GM20000 (cell line): ENCODE results near the gene SRL.
A peak's percentile ranks its signal among the peaks of the same experiment; 100 is the strongest.

ENCODE experiments used
- DNase-seq: peaks from one replicate; pipeline ENCODE4 v3.0.0; 2012; ENCODE audit warnings: low spot score
- TF ChIP-seq, protein P1 (sequence below): IDR thresholded peaks from 2 replicates; pipeline ENCODE4 v1.5.1; 2012; ENCODE audit warnings: mild to moderate bottlenecking, control low read depth; ENCODE audit errors: extremely low read depth, missing control alignments

Gene SRL

DNA sequence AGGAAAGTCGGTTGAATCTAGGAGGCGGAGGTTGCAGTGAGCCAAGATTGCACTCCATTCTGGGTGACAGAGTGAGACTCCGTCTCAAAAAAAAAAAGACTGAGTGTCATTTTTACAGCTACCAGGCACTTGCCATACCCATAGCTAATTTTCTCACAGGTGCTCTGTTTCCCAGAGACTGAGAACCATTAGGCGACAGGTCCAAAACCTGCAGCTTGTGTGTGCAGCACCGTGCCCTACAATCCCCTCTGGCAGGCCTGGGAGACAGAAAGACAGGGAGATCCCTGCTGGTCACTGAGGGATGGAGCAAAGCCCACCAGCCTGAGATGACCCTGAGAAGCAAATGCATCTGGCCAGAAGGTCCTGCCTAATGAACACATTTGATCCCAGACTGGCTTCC lies 28.2 kb upstream of the SRL start:
- TF ChIP-seq, protein P1, sequence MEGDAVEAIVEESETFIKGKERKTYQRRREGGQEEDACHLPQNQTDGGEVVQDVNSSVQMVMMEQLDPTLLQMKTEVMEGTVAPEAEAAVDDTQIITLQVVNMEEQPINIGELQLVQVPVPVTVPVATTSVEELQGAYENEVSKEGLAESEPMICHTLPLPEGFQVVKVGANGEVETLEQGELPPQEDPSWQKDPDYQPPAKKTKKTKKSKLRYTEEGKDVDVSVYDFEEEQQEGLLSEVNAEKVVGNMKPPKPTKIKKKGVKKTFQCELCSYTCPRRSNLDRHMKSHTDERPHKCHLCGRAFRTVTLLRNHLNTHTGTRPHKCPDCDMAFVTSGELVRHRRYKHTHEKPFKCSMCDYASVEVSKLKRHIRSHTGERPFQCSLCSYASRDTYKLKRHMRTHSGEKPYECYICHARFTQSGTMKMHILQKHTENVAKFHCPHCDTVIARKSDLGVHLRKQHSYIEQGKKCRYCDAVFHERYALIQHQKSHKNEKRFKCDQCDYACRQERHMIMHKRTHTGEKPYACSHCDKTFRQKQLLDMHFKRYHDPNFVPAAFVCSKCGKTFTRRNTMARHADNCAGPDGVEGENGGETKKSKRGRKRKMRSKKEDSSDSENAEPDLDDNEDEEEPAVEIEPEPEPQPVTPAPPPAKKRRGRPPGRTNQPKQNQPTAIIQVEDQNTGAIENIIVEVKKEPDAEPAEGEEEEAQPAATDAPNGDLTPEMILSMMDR: no peak
- no peak for DNase-seq

DNA sequence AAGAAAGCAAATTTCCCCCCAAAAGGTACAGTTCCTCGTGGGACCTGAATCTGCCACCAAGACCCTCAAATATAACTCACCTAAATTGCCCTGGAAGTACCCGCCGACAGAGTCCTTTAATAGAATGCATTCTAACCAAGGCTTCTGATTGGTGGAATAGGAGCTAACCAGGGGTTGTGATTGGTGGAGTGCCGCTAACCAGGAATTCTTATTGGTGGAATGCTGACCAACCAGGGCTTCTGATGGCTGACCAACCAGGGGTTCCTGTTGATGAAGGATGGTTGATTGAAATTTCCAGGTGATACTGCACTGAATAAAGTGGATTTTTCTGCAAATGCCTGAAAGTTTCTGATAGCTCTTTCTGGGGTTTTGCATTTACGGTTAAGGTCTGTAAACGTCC lies 24.5 kb upstream of the SRL start:
- DNase-seq: no peak
- TF ChIP-seq, protein P1: no peak

DNA sequence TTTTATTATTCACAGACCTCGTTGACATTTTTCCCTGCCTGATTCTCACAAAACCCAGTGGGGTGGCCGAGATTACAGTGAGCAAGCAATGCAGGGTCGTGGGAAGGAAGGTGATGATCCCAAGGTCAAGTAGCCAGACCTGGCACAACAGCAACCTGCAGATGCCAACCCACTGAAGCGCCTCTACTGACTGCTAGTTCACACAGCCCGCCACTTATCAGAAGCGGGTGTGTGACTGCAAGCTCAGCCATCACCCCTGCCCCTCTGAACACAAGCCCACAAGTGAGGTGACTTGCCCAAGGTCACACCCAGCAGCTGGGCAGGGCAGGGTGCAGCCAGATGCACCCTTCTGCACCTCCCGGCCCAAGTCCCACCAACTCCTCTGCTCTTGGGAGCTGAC lies 23.8 kb upstream of the SRL start:
- no peak for DNase-seq
- TF ChIP-seq, protein P1: no peak

DNA sequence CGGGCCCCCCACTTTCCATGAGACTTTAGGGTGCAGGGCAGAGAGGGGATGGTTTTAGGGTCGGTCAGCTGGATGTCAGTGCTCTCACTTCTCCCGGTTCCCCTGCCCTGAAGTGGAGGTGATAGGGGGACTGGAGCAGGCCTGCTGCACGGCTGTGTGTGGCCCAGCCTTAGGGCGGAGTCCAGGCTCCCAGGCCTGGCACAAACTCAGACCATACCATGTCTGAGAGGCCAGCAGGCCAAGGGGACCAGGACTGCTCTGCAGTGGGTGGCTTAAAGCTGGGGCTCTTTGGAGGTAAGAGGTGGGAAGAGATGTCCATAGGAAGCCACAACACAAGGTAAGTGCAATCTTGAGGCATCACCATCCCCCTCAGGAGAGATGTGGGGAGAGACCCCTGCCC lies 22.7 kb upstream of the SRL start:
- no peak for DNase-seq
- TF ChIP-seq, protein P1: no peak

DNA sequence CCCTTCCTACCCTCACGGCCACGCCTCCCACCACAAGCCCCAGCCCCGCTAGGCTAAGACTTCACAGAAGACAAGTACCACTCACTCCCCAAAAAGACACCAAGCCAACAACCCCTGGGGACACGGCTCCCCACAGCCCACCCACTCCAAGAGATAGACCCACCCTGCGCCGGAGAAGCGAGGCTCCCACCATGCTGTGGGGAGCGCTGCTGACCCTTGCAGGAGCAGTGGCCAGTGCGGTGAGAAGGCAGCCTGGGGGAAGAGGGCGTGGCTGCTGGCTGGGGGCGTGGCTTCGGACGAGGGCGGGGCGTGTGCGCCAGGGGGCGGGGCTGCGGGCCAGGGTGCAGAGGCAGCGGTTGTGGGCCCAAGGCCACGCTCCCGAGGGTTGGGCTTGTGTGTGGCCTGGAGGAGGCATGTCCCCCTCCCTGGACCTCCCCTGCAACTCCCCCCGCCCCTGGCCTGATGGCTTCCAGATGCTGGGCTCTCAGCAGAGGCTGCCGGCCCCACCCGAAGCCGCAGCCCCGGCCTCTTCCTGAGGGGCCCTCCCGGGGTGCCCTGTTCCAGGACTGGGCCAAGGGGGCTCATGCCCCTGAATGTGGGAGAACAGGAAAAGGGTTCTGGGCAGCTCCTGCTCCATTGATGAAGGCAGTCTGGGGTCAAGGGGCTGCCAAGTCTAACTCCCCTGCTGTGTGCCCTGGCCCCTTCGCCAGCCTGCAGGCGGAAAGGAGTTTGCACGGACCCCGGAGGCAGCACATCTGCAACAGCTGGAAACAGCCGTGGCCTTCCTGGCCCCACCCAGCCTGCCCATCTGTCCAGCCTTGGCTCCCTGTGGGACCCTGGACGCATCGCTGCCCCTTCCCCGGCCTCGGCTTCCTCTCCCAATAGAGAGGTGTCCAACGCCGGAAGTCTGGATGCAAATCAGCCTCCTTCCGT lies 21.9 kb upstream of the SRL start:
- no peak for DNase-seq
- TF ChIP-seq, protein P1: no peak

DNA sequence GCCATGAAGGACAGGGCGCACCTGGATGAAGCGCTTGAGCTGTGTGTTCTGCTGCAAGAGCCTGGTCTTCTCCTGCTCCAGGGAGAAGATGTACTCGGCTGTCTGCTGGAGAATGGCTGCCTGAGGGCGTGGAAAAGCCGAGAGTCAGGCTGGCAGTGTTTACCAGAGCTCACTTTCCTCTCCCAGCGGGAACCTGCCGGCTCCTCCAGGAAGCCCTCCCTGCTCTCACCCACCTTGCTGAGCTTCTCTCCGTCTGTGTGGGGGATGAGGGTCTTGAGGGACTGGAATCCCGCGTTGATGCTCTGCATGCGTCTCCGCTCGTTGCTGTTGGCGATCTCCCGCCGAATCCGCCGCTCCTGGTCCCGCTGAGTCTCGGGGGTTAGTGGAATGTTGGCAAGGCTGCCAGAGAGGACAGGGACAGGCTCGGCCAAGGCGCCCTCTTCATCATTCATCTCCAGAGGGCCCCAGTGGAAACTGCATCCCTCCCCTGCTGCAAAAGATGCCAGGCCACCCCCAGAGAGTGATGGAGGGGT lies 20.5 kb upstream of the SRL start:
- TF ChIP-seq, protein P1: no peak
- DNase-seq: no peak

DNA sequence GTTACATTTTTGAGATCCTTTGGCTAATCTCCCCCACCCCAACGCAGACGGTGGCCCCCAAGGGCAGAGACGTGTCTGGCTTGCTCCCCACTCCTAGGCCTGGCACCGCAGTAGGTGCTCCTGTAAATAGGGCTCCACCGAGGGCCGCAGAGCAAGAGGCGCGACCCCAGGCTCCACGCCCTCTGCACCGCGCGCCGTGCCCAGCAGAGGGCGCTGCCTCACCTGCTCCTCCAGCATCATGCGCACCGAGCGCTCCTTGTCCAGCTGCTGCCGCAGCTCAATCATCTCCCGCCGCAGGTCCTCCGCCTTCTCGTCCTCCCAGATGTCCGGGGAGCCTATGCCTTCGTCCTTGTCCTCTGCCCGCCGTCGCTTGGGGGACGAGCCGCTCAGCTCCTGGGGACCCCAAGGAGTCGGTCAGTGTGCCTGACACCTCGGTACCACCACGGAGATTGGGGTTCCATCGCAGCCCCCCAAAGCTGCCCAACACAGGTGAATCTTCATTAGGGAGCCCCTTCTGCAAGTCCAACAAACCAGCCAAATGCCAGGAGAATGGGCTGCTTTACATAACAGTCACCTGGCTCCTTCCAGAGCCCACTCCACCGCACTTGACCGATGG lies 19.8 kb upstream of the SRL start:
- DNase-seq: peak; percentile 54
- TF ChIP-seq, protein P1: peak; percentile 63
